Caco-2 (cell line): ENCODE data around the gene ALDH1A3. TPM values are rescaled to one million over a fixed set of nuclear protein-coding genes. Genes with fewer than 3 reads are reported as not detected.
A peak's percentile ranks its signal among the peaks of the same experiment; 100 is the strongest.

ENCODE experiments used
- BruUV-seq: library from RNA; stranded (reverse); fragments of 400-500 nt; replicated peaks from 2 replicates; lab custom pipeline; 2021; lab: Mats Ljungman, UMichigan
- CTCF ChIA-PET: fragments of 300-600 bp; sonication (Branson Sonifier 250); formaldehyde crosslinking; loops from one replicate; lab custom pipeline; 2022; ENCODE audit warnings: antibody characterized with exemption; lab: Charles Lee
- POLR2A ChIA-PET: fragments of 300-600 bp; sonication (Branson Sonifier 250); formaldehyde crosslinking; loops from one replicate; lab custom pipeline; 2022; ENCODE audit warnings: antibody characterized with exemption; lab: Charles Lee
- DNase-seq, 2 experiments: peaks; one replicate each; pipeline versions ENCODE4 v3.0.0 to v3.0.0-alpha.2; 2020 to 2022
- H3K27me3 ChIP-seq: replicated peaks from 2 replicates; pipeline ENCODE4 v1.6.0; 2011; ENCODE audit warnings: low read length; ENCODE audit not compliant: control insufficient read depth, insufficient read depth
- H3K36me3 ChIP-seq: 2 replicates; pipeline ENCODE4 v1.5.1; 2011; ENCODE audit warnings: low read length; ENCODE audit not compliant: control insufficient read depth, insufficient read depth
- H3K4me1 ChIP-seq: fragments of 250-450 bp; sonication (Bioruptor Pico); 2 replicates; pipeline ENCODE4 v1.5.1; 2020; ENCODE audit warnings: mild to moderate bottlenecking
- H3K4me3 ChIP-seq: 2 replicates; pipeline ENCODE4 v1.5.1; 2011; ENCODE audit warnings: low read depth, mild to moderate bottlenecking, control low read depth, low read length
- H3K9me3 ChIP-seq: fragments of 250-450 bp; sonication (Bioruptor Pico); 2 replicates; pipeline ENCODE4 v1.5.1; 2020; ENCODE audit warnings: mild to moderate bottlenecking, moderate library complexity
- H3K27ac Mint-ChIP-seq: one replicate; pipeline ENCODE4 v1.8.0; 2022; ENCODE audit warnings: mixed read lengths; ENCODE audit not compliant: unreplicated experiment
- H3K27me3 Mint-ChIP-seq: one replicate; pipeline ENCODE4 v1.8.0; 2022; ENCODE audit warnings: mixed read lengths; ENCODE audit not compliant: insufficient read depth, unreplicated experiment
- H3K36me3 Mint-ChIP-seq: one replicate; pipeline ENCODE4 v1.8.0; 2022; ENCODE audit warnings: mild to moderate bottlenecking, mixed read lengths; ENCODE audit not compliant: insufficient read depth, unreplicated experiment
- H3K4me1 Mint-ChIP-seq: one replicate; pipeline ENCODE4 v1.8.0; 2022; ENCODE audit warnings: low read depth, mixed read lengths; ENCODE audit not compliant: unreplicated experiment
- H3K4me3 Mint-ChIP-seq: one replicate; pipeline ENCODE4 v1.8.0; 2022; ENCODE audit warnings: mild to moderate bottlenecking, moderate library complexity, mixed read lengths; ENCODE audit not compliant: unreplicated experiment
- H3K9me3 Mint-ChIP-seq: one replicate; pipeline ENCODE4 v1.8.0; 2022; ENCODE audit warnings: mixed read lengths; ENCODE audit not compliant: unreplicated experiment
- CTCF ChIP-seq, 2 experiments: fragments of 200-600 bp in 1 of 2; IDR thresholded peaks; 1 replicate in 1 of 2; 2 replicates in 1 of 2; pipeline versions ENCODE4 v1.5.1 to v1.8.0; 2011 to 2022; ENCODE audit warnings: antibody characterized with exemption in 1 of 2, control low read depth in 1 of 2, inconsistent platforms in 1 of 2, low read depth in 1 of 2, low read length in 1 of 2, mild to moderate bottlenecking in 1 of 2, moderate library complexity in 1 of 2; ENCODE audit not compliant: insufficient read depth in 1 of 2, severe bottlenecking in 1 of 2, unreplicated experiment in 1 of 2
- intact Hi-C: fragments of 100-400 bp; cut with micrococcal nuclease; formaldehyde crosslinking; loops from one replicate; pipeline ENCODE4 v1.10.0; 2022; ENCODE audit not compliant: unreplicated experiment
- total RNA-seq: library from RNA; stranded (reverse); gene quantifications from 2 replicates; pipeline ENCODE4 v1.2.3, GENCODE V29; 2022

Gene ALDH1A3
- total RNA-seq, 1 experiment from 2014 or later = 6.6 TPM

- H3K9me3 ChIP-seq = no peaks in the 10 kb centered on the region
- H3K27me3 ChIP-seq = no peaks in the 10 kb centered on the region
- BruUV-seq = no TSS peak
- Mint-ChIP-seq H3K27ac (no peak overlapping the region), H3K36me3 (no peaks in the 10 kb centered on the region), H3K4me3 (peak overlapping the region; percentile 74), H3K4me1 (peaks cover 6% of the 10 kb centered on the region), H3K27me3 (no peaks in the 10 kb centered on the region), H3K9me3 (no peaks in the 10 kb centered on the region)
- intact Hi-C loops = loop anchor here (5.0 kb wide), 2 partner anchors 292 to 338 kb away; no protein-coding TSS in a partner anchor
- H3K36me3 ChIP-seq = no peaks in the 10 kb centered on the region
- CTCF ChIA-PET = interaction anchor here (0.7 to 1.7 kb wide), 4 partner anchors 9 to 88 kb away, joined by 3 to 11 read pairs (median 4); no protein-coding TSS in a partner anchor
- H3K4me3 ChIP-seq = peak overlapping the region; percentile 83
- H3K4me1 ChIP-seq = no peaks in the 10 kb centered on the region
- no peak for TF ChIP-seq CTCF (IDR thresholded peaks at IDR 0.05; ENCODE audit: insufficient read depth in 1 of 2, low read depth in 1 of 2, low read length in 1 of 2, severe bottlenecking in 1 of 2, unreplicated experiment in 1 of 2)
- POLR2A ChIA-PET = no interaction called here
- DNase-seq = peak in 1 of 2 experiments; percentile 43
Observed at GRCh38 chr15:100919481-100920405, 40.1 kb downstream of the ALDH1A3 start.

DNA sequence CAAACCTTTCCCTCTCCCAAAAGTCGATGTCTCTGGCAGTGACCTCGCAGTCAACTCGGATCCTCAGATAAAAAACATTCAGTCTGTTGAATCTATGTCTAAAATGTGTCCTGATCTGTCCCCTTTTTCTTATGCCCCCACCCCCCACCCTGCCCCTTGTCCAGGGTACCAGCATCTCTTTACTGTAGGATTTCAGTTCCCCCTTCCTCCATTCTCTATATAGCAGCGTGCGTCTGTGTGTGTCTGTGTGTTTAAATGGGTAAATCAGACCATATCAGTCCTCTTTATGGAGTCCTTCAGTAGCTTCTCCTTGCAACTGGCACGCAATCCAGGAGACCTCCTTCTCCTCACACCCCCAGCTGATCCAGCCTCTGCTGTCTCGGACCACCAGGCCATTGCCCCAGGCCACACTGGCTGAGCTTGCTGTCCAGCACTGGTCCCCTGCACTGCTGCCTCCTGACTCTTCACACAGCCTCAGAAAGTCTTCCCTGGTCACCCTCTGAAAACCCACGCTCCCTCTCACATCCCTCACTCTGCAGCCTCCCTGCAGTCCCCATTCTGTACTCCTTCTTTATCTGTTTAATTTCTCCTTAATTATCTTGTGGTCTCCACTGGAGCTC, 41.0 kb downstream of the ALDH1A3 start:
- ChIA-PET POLR2A (no interaction called here), CTCF (interaction anchor here (0.7 to 1.4 kb wide), 3 partner anchors 27 to 87 kb away, joined by 3 to 5 read pairs (median 4); no protein-coding TSS in a partner anchor)
- no peaks in the 10 kb centered on the region for H3K4me1 ChIP-seq
- Mint-ChIP-seq H3K9me3 (no peaks in the 10 kb centered on the region), H3K4me1 (peaks cover 6% of the 10 kb centered on the region), H3K36me3 (no peaks in the 10 kb centered on the region), H3K27ac (no peak overlapping the region), H3K4me3 (peak overlapping the region; percentile 74), H3K27me3 (no peaks in the 10 kb centered on the region)
- H3K36me3 ChIP-seq = no peaks in the 10 kb centered on the region
- intact Hi-C loops = no loop called here
- no peak for DNase-seq
- H3K27me3 ChIP-seq = no peaks in the 10 kb centered on the region
- H3K4me3 ChIP-seq = no peak overlapping the region
- H3K9me3 ChIP-seq = no peaks in the 10 kb centered on the region
- no TSS peak for BruUV-seq
- no peak for TF ChIP-seq CTCF (IDR thresholded peaks at IDR 0.05; ENCODE audit: insufficient read depth in 1 of 2, low read depth in 1 of 2, low read length in 1 of 2, severe bottlenecking in 1 of 2, unreplicated experiment in 1 of 2)
